Measurements from ENCODE around the gene MBD5.

The MBD5 gene

DNA sequence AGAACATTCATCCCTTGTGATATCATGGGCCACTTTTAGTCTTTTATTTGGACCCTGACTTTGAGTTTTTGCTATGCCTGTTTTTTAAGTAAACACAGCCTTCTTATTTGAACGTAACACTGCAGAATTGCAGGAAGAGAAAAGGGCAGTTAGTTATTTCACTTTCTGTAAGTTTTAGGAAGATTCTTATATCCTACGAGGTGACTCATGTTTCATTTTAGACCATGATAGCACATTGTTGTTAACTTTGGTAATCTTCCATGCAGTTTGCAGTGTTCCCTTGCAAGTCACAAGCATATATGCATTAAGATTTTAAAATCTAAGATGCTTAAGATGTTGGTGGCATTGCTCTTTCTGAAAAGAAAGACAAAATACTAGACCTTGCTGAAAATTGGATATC, 495.1 kb downstream of the MBD5 start:
- in situ Hi-C loops (cut with MboI; ENCODE audit: low sequenced_read_pairs), result no loop called here

- in situ Hi-C loops (cut with MboI; ENCODE audit: low sequenced_read_pairs), result no loop called here
These were observed 496.4 kb downstream of the MBD5 start for GRCh38 chr2:148517296-148517695.

GRCh38 chr2:148517822-148518221, 496.9 kb downstream of the MBD5 start:
- in situ Hi-C loops (cut with MboI; ENCODE audit: low sequenced_read_pairs), result no loop called here

DNA sequence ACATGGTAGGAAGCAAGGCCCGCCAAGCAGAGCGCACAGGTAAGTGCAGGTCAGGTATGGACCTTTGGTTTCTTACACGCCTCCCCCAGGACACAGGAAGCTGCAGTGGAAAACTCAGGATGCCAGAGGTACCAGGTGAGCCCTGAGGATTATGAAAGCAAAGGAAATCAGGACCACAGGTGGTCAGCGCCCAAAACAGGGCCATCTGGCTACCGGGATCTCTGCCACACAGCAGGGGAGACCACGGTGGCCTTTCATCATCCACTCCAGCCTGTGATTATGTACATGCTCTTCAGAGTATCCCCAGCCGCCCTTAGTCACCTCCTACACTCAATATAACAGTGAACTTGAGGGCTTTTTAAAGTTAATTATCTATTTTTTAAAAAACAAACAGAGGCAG, 498.1 kb downstream of the MBD5 start:
- in situ Hi-C loops (cut with MboI; ENCODE audit: low sequenced_read_pairs), result no loop called here

DNA sequence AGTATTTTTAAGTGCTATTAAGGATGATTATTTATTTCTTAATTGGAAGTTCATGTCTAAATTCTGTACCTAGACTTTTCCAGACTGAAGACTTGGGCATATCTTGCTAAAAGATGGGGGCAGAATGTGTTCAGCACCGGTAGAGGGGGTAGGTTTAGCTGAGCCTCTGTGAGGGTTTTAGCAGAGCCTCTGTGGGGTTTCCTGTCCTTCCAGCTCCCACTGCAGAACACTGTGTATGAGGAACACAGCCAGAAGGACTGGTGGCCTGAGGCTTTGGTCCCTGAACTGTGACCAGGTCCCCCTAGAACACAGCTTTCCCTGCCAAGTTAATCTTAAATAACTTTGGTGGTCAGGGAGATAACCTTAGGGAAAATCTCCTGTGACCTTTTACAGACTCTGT, 500.3 kb downstream of the MBD5 start:
- in situ Hi-C loops (cut with MboI; ENCODE audit: low sequenced_read_pairs), result no loop called here

DNA sequence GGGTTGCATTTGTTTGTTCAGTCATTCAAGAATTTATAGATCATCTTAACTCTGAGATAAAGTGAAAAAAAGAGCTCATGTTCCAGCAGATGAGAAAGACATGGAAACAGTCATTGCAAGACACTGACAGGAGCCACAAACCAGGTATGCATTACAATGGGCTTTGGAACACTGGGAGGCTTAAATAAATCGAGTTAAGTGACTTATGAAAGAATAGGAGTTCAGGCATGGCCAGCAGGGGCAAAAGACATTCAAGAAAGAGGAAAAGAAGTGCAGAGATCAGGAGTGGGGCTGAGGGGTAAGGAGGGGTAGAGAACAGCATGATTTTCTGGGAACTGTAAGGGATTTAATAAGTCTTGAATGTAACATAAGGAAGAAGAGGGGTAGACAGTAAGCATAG, 502.4 kb downstream of the MBD5 start:
- in situ Hi-C loops (cut with MboI; ENCODE audit: low sequenced_read_pairs), result no loop called here

DNA sequence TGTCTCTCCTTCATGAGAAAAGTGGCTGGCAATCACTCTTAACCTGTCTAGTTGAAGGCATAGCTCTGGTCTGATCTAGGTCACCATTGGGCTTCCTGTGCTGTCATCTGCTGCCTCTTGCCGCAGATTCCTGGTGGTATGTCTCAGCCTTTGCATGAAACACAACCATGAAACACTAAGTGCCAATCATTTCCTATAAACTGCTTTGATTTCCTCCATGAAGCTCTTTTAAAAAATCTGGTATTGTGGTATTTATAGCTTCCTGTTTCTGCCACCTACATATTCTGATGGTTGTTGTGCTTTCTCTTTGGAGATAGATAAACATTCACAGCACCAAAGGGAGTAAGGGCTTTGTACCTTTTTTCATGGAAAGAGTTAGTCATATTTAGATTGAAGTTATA, 503.6 kb downstream of the MBD5 start:
- in situ Hi-C loops (cut with MboI; ENCODE audit: low sequenced_read_pairs), result no loop called here

DNA sequence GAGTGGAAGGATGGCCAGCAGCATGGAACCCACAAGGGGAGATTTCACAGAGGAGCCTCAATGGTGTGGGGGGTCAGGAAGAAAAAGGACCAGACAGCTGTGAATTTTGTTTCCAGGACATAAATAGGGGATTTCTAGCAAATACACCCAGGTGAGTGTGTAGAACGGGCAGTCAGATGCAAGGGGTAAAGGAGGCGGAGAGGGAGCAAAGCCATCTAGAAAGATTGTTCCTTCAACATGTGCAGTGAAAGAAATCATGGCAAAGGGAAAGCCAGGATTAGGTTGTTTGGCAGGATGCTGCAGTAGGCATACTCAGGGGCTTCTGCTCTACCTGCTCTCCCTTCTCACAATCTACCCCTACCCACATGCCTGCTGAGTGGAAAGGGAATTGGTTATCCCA, 504.2 kb downstream of the MBD5 start:
- in situ Hi-C loops (cut with MboI; ENCODE audit: low sequenced_read_pairs), result no loop called here

DNA sequence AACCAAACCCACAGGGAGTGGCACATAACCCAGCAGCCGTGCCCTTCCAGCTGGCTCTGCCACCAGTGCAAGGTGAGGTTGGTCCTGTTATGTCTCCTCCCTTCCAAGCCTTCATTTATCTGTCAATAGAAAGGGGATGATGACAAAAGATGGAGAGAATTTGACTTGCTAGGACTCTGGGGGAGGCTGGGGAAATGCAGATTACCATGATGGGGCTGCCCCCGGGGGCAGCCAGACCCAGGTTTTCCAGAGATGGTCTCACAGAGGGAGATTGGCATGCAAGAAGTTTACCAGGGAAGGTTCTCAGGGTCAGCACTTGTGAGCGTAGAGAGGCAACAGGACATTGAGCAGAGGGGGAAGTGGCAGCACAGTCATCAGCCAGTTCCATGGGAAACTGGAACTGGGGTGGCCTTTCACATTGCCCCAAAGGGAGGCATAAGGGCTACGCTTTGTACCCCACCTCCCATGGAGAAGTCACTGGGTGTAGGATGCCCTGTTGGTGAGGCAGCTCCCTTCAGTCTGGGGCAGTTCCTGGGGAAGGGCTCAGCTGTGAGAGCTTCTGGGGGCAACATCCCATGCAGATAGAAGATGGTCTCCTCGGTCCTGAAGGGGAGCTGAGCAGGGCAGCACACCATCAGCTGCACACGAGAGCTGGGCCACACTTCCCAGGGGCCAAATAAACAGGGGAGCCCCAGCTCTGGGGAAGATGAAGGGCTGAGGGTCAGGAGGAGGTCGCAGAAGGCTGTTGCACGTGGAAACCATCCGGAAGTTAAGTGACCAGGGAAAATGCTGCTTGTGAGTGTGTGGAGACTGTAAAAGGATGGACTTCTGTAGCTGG, 505.8 kb downstream of the MBD5 start:
- in situ Hi-C loops (cut with MboI; ENCODE audit: low sequenced_read_pairs), result no loop called here

DNA sequence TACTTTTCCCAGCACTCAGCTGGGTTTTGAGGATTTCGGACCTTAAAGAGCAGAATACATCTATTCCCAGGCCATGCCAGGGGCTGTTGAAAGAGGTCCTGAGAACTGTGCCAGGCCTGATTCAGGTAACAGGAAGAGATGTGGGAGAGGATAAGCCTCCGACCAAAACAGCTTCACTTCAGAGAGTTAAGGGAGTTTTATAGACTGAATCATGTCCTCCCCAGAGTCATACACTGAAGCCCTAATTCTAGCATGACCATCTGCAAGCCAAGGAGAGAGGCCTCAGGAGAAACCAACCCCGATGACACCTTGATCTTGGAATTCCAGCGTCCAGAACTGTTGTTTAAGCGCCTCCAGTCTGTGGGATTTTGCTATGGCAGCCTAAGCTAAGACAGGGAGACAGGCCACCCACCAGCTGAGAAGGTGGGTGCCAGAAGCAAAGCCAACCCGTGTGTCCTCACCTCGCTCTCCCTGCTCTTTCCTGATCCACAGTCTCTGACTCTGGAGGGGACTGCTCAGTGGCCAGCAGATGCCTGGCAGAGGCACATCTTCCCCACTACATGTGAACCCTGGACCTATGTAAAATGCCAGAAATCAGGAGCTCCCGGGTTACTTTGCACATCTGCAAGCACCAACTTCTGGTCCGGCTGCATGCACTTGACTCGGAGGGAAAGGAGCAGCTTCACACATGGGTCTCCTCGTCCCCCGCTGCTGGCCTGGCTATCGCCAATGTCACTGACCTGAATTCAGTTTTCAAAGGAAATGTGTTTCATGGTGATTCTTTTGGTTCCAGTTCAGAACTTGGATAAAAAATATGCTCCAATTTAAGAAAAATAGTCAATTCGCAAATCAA, 506.8 kb downstream of the MBD5 start:
- in situ Hi-C loops (cut with MboI; ENCODE audit: low sequenced_read_pairs), result no loop called here

DNA sequence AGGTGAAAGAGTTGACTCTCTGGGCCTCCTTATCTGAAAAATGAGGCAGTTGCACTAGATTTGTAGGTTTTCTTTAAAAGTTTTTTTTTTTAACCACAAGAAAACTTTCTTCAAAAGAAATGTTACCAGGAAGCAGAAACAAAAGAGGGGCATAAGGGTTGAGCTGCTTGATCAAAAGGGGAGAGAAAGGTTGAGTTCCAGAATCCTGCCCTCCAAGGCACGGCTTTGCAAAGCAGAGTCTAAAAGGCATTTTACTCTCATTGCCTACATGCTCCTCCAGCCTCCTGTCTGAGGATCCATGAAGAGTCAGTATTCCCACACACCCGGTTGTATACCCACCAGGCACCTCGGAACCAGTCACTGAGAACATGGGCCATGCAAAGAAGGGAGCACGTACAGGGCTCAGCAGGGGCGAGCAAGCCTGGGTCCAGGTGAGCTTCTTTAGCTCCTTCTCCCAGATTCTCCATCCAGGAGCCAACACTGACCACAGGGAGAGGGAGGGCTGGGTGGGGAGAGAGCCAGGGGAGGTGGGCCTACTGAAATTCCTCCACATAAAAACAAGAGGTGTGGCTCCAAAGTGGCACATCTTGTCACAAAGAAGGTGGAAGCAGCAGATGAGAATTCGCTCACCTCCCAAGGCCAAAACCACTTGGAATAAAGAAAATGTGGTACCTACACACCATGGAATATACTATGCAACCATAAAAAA, 507.6 kb downstream of the MBD5 start:
- in situ Hi-C loops (cut with MboI; ENCODE audit: low sequenced_read_pairs), result no loop called here

DNA sequence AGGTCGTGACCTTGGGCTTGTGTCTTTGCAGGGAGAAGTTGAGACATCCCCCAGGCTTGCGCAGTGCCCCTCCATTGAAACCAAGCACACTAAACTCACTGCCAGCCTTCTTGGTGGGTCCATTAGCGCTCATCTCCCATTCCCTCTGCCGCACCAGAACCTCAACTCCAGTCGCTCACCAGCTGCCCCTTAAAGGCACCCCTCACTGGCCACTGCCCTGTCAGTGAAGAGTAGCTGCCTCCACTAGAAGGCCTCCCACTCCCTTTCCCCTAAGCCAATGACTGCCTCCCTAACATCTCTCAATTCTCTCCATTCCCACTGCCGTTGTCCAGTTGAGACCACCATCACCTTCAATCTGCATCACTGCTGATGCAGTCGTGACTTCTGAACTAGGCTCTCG, 508.9 kb downstream of the MBD5 start:
- in situ Hi-C loops (cut with MboI; ENCODE audit: low sequenced_read_pairs), result no loop called here

- in situ Hi-C loops (cut with MboI; ENCODE audit: low sequenced_read_pairs), result no loop called here
These were observed 509.5 kb downstream of the MBD5 start for GRCh38 chr2:148530350-148530749.

GRCh38 chr2:148531235-148531634, 510.3 kb downstream of the MBD5 start:
- in situ Hi-C loops (cut with MboI; ENCODE audit: low sequenced_read_pairs), result no loop called here

DNA sequence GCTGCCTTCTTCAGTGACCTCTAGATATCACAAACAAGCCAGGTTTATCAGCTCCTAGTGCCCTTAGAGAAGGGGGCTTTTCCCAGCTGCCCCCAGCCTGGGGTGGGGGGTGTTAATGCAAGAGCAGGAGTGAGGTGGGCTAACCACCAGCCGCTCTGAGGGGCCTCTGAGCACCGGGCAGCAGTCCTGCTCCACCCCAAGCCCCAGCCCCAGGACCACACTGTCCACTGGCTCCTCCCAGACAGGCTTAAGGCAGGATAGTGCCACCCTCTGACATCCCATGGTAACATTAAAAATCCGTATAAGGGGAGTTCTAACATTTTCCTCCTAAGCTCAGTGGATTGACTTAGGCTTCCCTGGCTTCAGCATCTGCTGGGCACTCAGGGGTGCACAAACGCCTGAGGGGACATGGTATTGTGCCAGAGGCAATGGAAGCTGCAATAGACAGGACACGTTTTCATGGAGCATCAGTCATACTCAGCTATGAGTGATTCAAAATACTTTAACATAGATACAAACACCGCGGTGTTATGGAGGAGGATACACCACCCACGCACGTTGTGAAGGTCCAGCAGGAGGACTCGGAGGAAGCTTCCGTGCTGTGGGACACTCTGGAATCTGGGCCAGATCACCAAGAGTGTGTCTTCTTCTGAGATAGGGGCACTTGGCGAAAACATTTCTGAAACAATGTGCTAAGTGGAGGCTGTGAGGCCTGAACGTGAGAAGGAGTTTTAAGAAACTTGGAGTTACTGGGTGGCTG, 511.0 kb downstream of the MBD5 start:
- in situ Hi-C loops (cut with MboI; ENCODE audit: low sequenced_read_pairs), result no loop called here

DNA sequence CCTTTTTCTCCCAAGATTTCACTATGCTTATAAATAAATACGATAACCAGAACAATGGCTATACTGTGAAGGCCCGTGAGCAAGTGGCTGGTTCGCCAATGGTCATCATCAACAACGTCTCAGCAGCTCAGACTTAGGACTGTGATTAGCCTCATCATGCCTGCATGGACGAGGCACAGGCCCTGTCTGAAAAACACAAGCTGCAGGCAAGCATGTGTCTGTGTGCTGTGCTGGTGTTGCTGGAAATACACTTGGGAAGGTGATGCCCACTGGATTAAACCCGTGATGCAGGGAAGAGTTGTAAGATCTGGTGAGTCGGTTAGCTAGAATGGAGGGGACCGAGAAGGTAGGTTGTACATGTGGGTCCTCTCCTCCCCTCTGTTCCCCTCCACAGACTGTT, 512.1 kb downstream of the MBD5 start:
- in situ Hi-C loops (cut with MboI; ENCODE audit: low sequenced_read_pairs), result no loop called here

DNA sequence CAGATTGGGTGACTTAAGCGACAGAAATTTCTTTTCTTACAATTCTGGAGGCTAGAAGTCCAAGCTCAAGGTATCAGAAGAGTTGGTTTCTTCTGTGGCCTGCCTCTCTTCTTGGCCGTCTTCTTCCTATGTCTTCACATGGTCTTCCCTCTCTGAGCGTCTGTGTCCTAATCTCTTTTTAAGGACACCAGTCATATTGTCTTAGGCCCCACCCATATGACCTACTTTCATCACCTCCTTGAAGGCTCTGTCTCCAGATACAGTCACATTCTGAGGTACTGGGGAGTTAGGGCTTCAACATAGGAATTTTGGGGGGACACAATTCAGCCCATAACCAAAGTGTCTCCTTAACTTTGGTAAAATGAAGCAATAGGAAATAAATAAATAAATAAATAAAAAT, 512.8 kb downstream of the MBD5 start:
- in situ Hi-C loops (cut with MboI; ENCODE audit: low sequenced_read_pairs), result no loop called here

DNA sequence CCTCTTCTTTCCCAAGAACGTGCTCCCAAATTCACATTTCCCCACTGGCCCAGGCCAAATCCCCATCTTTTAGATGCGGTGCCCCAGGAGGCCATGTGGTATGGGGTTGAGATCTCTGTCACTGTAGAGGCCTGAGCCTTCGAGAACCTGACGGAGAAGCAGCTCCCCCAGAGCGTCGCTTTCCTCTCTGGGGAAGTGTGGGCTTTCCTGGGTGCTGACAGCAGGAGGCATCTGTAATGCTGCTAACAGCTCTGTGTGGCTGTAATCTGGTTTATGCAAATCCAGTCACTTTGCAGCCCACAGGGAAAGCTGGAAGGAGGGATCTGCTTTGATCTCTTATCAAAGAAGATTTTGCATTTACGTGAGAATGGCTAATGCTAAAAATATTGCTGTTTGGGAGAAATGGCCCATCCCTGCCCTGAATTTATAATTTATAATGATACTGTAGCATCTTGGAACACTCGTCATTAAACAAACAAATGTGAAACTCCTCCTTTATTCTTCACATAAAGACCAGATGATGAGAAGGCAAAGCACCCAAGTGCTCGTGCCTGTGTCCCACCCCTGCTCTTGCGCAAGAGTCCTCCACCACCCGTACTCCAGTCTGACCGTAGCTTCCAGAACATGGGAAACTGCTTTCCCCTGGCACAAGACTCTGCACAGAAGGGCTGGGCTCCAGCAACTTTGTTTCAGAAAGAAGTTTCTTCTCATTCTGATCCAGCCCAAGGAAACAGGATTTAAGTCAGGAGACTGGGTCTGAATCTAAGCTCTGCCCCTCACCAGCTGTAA, 513.7 kb downstream of the MBD5 start:
- in situ Hi-C loops (cut with MboI; ENCODE audit: low sequenced_read_pairs), result no loop called here

DNA sequence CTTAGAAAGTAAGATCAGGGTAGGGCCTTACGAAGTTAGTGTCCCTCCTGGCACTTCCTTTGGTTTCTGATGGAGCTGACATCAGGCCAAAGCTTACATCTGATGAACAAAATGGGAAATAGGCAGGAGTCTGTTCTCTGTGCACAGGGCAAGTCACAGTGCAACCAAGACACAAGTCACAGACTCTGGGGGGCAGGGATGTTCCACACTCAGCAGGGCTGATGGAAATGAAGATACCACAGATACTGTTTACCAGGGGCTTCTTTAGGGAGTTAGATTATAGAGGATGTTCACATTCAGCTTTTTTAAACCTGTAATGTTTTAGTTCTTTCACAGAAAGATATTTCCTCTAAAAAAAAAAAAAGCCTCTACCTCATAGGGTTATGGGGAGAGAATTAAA, 517.5 kb downstream of the MBD5 start:
- in situ Hi-C loops (cut with MboI; ENCODE audit: low sequenced_read_pairs), result no loop called here

DNA sequence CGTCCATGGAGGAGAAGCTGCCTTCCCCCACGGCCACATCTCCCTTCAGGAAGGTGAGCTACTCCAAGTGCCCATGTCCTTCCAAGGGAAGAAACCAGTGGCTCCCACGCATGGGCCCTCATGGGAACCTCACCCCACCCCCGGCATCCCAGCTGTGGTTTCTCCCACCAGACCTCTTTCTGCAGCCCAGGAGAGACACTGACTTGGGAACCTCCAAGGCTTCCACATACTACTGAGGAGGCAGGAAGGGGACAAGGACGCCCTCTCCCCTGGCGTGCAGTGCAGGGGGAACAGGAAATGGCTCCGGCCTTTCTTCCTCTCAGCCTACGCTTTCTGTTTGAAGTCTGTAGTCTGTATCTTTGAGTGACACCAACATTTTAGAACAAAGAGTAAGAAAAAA, 519.1 kb downstream of the MBD5 start:
- in situ Hi-C loops (cut with MboI; ENCODE audit: low sequenced_read_pairs), result no loop called here

Measured in HL-60/S4 treated with phorbol 12-myristate 13-acetate at 8.2 ng/mL for 4 days and 3 days (cell line).